D721Med (cell line): ENCODE measurements around the gene A1BG.
A peak's percentile ranks its signal among the peaks of the same experiment; 100 is the strongest.

ENCODE experiments used
- DNase-seq: peaks from one replicate; pipeline ENCODE4 v3.0.0; 2011; ENCODE audit warnings: low spot score; ENCODE audit not compliant: insufficient read length
- FAIRE-seq: peaks from 2 replicates; lab custom pipeline; 2011; peaks lifted over from hg19 to GRCh38; lab: Jason Lieb, UNC
- TF ChIP-seq, protein P1 (sequence below): IDR thresholded peaks from 2 replicates; pipeline ENCODE4 v1.5.1; 2012; ENCODE audit warnings: mild to moderate bottlenecking, control low read depth; ENCODE audit not compliant: insufficient read depth; ENCODE audit errors: missing control alignments

The A1BG gene, protein sequence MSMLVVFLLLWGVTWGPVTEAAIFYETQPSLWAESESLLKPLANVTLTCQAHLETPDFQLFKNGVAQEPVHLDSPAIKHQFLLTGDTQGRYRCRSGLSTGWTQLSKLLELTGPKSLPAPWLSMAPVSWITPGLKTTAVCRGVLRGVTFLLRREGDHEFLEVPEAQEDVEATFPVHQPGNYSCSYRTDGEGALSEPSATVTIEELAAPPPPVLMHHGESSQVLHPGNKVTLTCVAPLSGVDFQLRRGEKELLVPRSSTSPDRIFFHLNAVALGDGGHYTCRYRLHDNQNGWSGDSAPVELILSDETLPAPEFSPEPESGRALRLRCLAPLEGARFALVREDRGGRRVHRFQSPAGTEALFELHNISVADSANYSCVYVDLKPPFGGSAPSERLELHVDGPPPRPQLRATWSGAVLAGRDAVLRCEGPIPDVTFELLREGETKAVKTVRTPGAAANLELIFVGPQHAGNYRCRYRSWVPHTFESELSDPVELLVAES

DNA sequence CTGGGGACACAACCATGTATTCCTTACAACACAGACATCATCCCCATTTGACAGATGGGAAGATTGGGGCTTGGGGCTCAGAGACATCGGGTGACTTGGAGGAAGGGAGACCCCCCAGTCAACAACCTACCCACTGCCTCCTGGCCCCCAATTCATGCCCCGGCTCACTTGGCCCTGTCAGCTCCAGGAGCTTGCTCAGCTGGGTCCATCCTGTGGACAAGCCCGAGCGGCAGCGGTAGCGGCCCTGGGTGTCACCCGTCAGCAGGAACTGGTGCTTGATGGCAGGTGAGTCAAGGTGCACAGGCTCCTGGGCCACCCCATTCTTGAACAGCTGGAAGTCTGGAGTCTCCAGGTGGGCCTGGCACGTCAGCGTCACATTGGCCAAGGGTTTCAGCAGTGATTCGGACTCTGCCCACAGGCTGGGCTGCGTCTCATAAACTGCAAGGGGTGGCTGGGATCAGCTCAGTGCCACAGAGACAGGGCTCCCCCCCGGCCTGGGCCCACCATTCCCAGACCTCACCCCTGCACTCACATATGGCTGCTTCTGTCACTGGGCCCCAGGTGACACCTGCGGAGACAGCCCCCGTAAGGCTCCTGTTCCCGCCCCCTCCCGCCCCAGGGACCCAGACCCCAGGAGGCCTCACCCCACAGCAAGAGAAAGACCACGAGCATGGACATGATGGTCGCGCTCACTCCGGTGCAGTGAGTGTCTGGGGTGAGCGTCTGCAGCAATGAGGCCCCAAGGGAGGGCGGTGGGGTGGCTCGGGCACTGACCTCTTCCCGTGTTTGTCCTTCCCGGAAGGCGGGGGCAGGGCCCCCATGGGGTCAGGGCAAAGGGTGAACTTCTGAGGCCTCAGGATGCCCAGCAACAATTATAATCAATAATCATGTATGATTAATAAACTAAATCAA, at the start of gene A1BG:
Gene A1BG (minus strand): TSS at position 733 of the 912 bp plus-strand sequence. CDS start 55 bp downstream, at position 678.
- DNase-seq (no peak), FAIRE-seq (no peak)
- TF ChIP-seq, protein P1, sequence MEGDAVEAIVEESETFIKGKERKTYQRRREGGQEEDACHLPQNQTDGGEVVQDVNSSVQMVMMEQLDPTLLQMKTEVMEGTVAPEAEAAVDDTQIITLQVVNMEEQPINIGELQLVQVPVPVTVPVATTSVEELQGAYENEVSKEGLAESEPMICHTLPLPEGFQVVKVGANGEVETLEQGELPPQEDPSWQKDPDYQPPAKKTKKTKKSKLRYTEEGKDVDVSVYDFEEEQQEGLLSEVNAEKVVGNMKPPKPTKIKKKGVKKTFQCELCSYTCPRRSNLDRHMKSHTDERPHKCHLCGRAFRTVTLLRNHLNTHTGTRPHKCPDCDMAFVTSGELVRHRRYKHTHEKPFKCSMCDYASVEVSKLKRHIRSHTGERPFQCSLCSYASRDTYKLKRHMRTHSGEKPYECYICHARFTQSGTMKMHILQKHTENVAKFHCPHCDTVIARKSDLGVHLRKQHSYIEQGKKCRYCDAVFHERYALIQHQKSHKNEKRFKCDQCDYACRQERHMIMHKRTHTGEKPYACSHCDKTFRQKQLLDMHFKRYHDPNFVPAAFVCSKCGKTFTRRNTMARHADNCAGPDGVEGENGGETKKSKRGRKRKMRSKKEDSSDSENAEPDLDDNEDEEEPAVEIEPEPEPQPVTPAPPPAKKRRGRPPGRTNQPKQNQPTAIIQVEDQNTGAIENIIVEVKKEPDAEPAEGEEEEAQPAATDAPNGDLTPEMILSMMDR: no peak

DNA sequence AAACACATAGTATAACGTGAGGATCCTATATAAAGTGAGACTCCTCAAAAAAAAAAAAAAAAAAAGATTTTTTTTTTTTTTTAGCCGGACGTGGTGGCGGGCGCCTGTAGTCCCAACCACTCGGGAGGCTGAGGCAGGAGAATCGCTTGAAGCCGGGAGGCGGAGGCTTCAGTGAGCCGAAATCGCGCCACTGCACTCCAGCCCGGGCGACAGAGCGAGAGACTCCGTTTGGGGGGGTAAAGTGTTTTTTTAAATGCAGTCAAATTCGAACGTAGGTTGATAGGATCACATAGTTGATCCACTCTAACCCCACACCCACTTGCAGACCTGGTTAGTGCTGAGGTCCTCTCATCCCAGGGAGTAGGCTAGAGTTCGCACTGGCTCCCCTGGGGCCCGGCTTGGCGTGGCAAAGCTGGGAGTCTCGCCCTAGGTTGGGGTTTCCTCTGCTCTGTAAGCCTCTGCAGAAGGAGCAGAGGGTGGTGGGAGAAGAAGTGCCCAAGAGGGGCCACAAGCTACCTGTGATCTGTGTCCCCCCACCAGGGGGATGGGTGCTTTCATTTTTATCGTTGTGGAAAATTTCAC, 48.6 kb upstream of the A1BG start:
- TF ChIP-seq, protein P1: no peak
- no peak for FAIRE-seq
- no peak for DNase-seq

DNA sequence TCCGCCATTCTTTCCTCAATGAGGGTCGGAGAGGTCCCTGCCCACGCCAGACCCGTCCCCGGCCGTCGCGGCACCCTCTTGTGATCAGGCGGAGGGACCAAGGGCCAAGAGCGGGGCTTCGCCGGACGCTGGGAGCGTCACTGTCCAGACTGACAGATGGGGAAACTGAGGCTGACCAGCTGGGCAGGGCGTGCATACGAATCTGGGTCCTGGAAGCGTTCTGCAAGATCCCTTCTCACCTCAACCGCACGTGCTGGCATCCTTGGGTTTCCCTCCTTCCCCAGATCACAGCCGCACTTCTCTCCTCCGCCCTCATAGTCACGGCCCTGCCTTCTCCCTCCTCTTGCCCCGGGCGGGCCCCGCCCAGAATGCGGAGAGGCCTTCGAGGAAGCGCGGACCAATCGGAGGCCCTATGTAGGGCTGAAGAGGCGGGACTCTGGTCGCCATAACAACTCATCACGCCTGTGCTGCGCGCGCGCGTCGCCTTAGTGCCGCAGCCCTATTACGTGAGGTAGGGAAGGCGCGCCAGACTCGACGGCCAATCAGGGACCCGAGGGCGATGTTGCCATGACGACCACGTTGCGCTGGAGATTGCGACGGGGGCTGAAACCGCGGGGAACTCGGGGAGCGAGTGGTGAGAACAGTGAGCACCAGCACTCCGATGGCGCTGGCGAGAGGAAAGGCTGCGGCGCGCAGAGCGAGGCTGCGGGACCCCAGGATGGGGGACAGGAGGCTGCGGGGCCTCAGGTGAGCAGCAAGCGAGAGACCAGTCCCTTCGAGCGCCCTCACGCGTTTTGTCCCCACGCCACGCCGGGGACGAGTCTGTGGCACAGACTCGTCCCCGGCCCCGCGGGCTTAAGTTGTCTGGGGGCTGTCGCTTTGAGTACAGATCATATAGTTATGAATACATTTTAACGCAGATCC, 47.9 kb upstream of the A1BG start:
- peak; percentile 84 for DNase-seq
- no peak for FAIRE-seq
- TF ChIP-seq, protein P1: no peak

DNA sequence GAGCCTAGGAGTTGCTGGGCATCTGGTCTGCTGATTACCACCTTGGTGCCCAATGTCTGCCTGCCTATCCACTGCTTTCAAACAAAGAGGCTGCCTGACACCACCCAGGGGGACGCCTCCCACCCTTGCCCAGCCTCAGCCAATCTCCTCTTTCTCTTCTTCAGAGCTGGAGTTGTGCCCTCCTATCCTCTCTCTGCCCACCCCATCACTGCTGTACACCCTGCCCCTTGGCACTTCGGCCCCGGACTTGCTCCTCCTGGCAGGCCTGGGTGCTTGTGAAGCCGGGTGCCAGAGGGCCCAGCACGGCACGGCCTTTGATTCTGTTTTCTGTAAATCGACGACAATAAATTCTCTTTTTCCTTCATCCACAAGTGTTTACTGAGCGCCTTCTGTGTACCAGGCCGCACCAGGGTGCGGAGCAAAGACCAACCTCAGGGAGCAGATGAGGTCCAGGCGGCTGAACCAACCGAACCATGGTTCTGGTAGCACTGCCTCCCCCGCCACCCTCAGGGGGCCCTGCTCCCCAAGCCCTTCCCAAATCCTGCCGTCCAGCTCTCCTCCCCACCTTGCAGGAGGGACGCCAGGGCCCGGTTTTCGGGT, 47.1 kb upstream of the A1BG start:
- FAIRE-seq (no peak), DNase-seq (no peak)
- TF ChIP-seq, protein P1: no peak

DNA sequence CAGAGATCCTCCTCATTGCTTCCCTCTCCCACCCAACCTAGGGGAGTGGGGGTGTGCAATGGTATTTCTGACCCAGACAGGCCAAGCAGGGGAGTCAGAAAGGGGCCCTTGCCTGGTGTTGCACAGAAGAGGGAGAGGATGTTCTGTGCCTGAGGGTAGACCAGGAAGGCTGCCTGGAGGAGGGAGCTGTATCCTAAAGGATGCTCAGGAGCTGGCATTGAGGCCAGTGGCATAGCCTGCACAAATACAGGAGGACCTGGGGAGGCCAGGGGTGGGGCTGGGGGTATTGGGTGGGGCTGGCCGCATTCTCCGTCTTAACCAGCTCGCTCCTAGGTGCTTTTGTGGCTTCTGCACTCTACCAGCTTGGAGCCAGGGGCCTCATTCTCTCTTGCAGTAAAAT, 46.6 kb upstream of the A1BG start:
- TF ChIP-seq, protein P1: no peak
- DNase-seq: no peak
- no peak for FAIRE-seq

DNA sequence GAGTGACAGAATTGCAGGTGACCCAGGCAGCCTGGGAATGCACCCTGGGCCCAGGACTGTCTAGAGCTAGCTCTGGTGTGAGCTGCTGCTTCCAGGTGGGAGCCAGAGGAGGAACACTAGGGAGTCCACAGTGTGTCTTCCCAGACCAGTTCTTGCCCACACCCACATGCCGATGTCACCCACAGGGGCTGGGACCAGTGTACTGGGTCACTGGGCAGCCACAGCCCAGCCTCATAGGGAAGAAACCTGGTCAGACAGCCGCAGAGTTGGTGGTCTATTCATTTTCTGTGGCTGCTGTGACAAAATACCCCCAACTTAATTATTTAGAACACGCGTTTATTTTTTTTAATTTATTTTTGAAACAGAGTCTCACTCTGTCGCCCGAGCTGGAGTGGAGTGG, 45.3 kb upstream of the A1BG start:
- FAIRE-seq: no peak
- TF ChIP-seq, protein P1: no peak

More for the DNA sequence above, 45.3 kb upstream of the A1BG start:
- no peak for DNase-seq
